ENCODE results near the gene COX4I1.

- no peak for TF ChIP-seq CTCF (IDR thresholded peaks at IDR 0.05; ENCODE audit: borderline replicate concordance, extremely low read depth, low read length, poor library complexity, severe bottlenecking)
- TF ChIP-seq EZH2 (IDR thresholded peaks at IDR 0.05; ENCODE audit: borderline replicate concordance, low read depth, low read length, severe bottlenecking), result no peak
Observed at GRCh38 chr16:85806539-85806938, 7.0 kb downstream of the COX4I1 start.

Measured in DND-41 (cell line).